ENCODE results near the gene UQCR11. TPM values are rescaled to one million over a fixed set of nuclear protein-coding genes. Genes with fewer than 3 reads are reported as not detected.

Gene UQCR11
- polyA plus RNA-seq, 1 donor: 117 TPM

Other genes starting within 250 kb of the UQCR11 start
- gene NDUFS7, start 221.6 kb downstream of the UQCR11 start, polyA plus RNA-seq (ENCODE audit: insufficient read length): 88.5 TPM
- 218 TPM for gene GAMT, start 203.9 kb downstream of the UQCR11 start, polyA plus RNA-seq (ENCODE audit: insufficient read length)
- 66.9 TPM for gene DAZAP1, start 197.9 kb downstream of the UQCR11 start, polyA plus RNA-seq (ENCODE audit: insufficient read length)
- gene RPS15, start 167.1 kb downstream of the UQCR11 start, polyA plus RNA-seq (ENCODE audit: insufficient read length): 1,159 TPM
- 0.91 TPM for gene APC2, start 155.3 kb downstream of the UQCR11 start, polyA plus RNA-seq (ENCODE audit: insufficient read length)
- 16.5 TPM for gene C19orf25, start 126.2 kb downstream of the UQCR11 start, polyA plus RNA-seq (ENCODE audit: insufficient read length)
- gene PCSK4, start 115.1 kb downstream of the UQCR11 start, polyA plus RNA-seq (ENCODE audit: insufficient read length): 1.4 TPM
- gene REEP6, start 114.3 kb downstream of the UQCR11 start, polyA plus RNA-seq (ENCODE audit: insufficient read length): 1.3 TPM
- 16.5 TPM for gene ADAMTSL5, start 92.4 kb downstream of the UQCR11 start, polyA plus RNA-seq (ENCODE audit: insufficient read length)
- gene PLK5, start 81.4 kb downstream of the UQCR11 start, polyA plus RNA-seq (ENCODE audit: insufficient read length): 0.20 TPM
- 29.4 TPM for gene MEX3D, start 37.1 kb downstream of the UQCR11 start, polyA plus RNA-seq (ENCODE audit: insufficient read length)
- gene MBD3, start 12.6 kb downstream of the UQCR11 start, polyA plus RNA-seq (ENCODE audit: insufficient read length): 62.6 TPM
- gene TCF3, start 47.2 kb upstream of the UQCR11 start, polyA plus RNA-seq (ENCODE audit: insufficient read length): 124 TPM
- gene ONECUT3, start 148.0 kb upstream of the UQCR11 start, polyA plus RNA-seq (ENCODE audit: insufficient read length): 0.04 TPM
- 0.51 TPM for gene ATP8B3, start 206.8 kb upstream of the UQCR11 start, polyA plus RNA-seq (ENCODE audit: insufficient read length)
- 22.8 TPM for gene REXO1, start 243.0 kb upstream of the UQCR11 start, polyA plus RNA-seq (ENCODE audit: insufficient read length)